SK-N-SH treated with all-trans-retinoic acid at 6 μM for 48 hours (cell line): Measurements from ENCODE around the gene SMYD3.

Experiments used
- BACH2 ChIP-seq: fragments of 250-450 bp; sonication (Bioruptor Pico); IDR thresholded peaks from 2 replicates; pipeline ENCODE4 v1.9.0; 2021; ENCODE audit warnings: mild to moderate bottlenecking, borderline replicate concordance
- ISL1 ChIP-seq: fragments of 250-450 bp; sonication (Bioruptor Pico); IDR thresholded peaks from 2 replicates; pipeline ENCODE4 v2.1.2; 2022; ENCODE audit warnings: mild to moderate bottlenecking, moderate library complexity
- SNAI2 ChIP-seq: fragments of 250-450 bp; sonication (Bioruptor Pico); IDR thresholded peaks from 2 replicates; pipeline ENCODE4 v1.5.0; 2020; ENCODE audit warnings: mild to moderate bottlenecking, moderate library complexity
- ZNF8 ChIP-seq: fragments of 450-650 bp; formaldehyde crosslinking; IDR thresholded peaks from 2 replicates; pipeline ENCODE4 v1.5.0; 2020; ENCODE audit warnings: mild to moderate bottlenecking, moderate library complexity

DNA sequence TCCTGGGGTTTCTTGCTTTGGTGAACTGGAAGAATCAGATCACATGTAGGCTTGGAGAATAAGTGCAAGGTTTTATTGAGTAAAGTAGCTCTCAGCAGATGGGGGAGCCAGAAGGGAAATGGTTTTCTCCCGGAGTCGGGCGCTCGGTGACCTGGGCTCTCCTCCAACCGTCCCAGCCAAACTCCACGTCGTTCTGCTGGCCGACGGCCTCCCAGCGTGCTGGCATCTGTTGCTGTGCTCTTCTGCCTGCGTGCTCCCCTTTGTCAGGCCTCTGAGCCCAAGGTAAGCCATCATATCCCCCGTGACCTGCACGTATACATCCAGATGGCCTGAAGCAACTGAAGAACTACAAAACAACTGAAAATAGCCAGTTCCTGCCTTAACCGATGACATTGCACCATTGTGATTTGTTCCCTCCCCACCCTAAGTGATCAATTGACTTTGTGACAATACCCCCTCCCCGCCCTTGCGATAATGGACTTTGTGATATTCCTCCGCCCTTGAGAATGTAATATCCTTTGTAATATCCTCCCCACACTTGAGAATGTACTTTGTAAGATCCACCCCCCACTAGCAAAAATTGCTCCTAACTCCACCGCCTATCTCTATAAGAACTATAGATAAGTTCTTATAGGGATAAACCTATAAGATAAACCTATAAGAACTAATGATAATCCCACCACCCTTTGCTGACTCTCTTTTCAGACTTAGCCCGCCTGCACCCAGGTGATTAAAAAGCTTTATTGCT is 88.3 kb downstream of the SMYD3 start:
- TF ChIP-seq ISL1 (CRISPR knock-in tag) = no peak
- no peak for TF ChIP-seq BACH2 (CRISPR knock-in tag)
- TF ChIP-seq ZNF8 (CRISPR knock-in tag) = no peak
- no peak for TF ChIP-seq SNAI2 (CRISPR knock-in tag)
